Activated B cell treated with CpG ODN at 0.5 μM for 24 hours (primary cell): Measurements from ENCODE around the gene SIGLEC12. TPM values are rescaled to one million over a fixed set of nuclear protein-coding genes. Genes with fewer than 3 reads are reported as not detected.

ENCODE experiments used
- ATAC-seq: fragments of 200-7000 bp; cut with Tn5 transposase; one replicate; pipeline ENCODE4 v1.10.0; 2021; ENCODE audit warnings: low read depth, mild to moderate bottlenecking, moderate library complexity
- CTCF ChIA-PET: fragments of 350-600 bp; sonication (Branson Sonifier 250); formaldehyde crosslinking; loops from one replicate; lab custom pipeline; 2021; ENCODE audit warnings: antibody characterized with exemption; lab: Charles Lee
- POLR2A ChIA-PET: fragments of 350-600 bp; sonication (Branson Sonifier 250); formaldehyde crosslinking; loops from one replicate; lab custom pipeline; 2021; ENCODE audit warnings: antibody characterized with exemption; lab: Charles Lee
- DNase-seq: peaks from one replicate; pipeline ENCODE4 v3.0.0; 2022
- H3K27ac Mint-ChIP-seq: one replicate; pipeline ENCODE4 v1.8.0; 2020; ENCODE audit warnings: mixed read lengths
- H3K27me3 Mint-ChIP-seq: one replicate; pipeline ENCODE4 v1.8.0; 2021; ENCODE audit warnings: mixed read lengths
- H3K36me3 Mint-ChIP-seq: one replicate; pipeline ENCODE4 v1.8.0; 2021; ENCODE audit warnings: low read depth, mixed read lengths
- H3K4me1 Mint-ChIP-seq: one replicate; pipeline ENCODE4 v1.8.0; 2021; ENCODE audit warnings: mixed read lengths
- H3K4me3 Mint-ChIP-seq: one replicate; pipeline ENCODE4 v1.8.0; 2020; ENCODE audit warnings: mild to moderate bottlenecking, mixed read lengths
- H3K9me3 Mint-ChIP-seq: one replicate; pipeline ENCODE4 v1.8.0; 2020; ENCODE audit warnings: mixed read lengths
- intact Hi-C: fragments of 100-400 bp; cut with micrococcal nuclease; formaldehyde crosslinking; loops from one replicate; pipeline ENCODE4 v1.15.1; 2024
- total RNA-seq: library from RNA; stranded (reverse); gene quantifications from 2 replicates; pipeline ENCODE4 v1.2.3, GENCODE V29; 2022
- TF ChIP-seq, protein P1 (sequence below): fragments of 200-600 bp; IDR thresholded peaks from one replicate; pipeline ENCODE4 v1.8.0; 2022; ENCODE audit warnings: antibody characterized with exemption, mild to moderate bottlenecking

The SIGLEC12 gene
- not detected in 2 replicates for total RNA-seq

DNA sequence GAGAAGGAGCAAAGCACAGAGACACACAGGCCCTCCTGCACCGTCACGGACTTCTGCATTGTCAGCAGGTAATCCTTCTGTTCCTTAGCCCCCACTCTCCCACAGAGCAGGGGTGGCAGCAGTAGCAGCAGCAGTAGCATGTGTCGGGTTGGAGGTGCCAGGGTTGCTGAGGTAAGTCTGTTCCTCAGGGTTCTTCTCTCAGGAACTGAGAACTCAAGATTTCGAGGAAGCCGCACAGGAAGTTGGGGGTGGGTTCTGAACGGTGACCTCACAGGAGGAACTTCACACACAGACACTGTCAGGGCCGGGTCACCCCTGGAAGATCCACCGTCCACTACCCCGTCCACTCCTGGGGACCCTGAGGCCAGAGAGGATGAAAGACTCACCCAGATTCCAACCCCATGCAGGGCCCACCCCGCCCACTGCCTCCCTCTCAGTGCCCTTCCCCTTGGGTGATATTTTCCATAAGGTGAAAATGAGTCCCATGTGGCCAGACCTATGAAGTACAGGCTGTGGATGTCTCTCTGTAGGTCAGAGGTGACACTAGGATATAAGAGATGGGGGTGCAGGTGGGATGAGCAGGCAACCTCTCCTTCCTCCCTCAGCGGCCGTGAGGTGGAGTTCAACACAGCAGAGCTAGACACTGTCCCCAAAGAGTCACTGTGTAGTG lies at the start of gene SIGLEC12:
Gene SIGLEC12 (minus strand): TSS at position 207 of the 670 bp plus-strand sequence. CDS start 67 bp downstream, at position 140.
- TF ChIP-seq, protein P1, sequence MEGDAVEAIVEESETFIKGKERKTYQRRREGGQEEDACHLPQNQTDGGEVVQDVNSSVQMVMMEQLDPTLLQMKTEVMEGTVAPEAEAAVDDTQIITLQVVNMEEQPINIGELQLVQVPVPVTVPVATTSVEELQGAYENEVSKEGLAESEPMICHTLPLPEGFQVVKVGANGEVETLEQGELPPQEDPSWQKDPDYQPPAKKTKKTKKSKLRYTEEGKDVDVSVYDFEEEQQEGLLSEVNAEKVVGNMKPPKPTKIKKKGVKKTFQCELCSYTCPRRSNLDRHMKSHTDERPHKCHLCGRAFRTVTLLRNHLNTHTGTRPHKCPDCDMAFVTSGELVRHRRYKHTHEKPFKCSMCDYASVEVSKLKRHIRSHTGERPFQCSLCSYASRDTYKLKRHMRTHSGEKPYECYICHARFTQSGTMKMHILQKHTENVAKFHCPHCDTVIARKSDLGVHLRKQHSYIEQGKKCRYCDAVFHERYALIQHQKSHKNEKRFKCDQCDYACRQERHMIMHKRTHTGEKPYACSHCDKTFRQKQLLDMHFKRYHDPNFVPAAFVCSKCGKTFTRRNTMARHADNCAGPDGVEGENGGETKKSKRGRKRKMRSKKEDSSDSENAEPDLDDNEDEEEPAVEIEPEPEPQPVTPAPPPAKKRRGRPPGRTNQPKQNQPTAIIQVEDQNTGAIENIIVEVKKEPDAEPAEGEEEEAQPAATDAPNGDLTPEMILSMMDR = no peak
- ChIA-PET CTCF (no interaction called here), POLR2A (no interaction called here)
- no peak for DNase-seq
- no peaks in the 10 kb centered on the region for H3K27me3 Mint-ChIP-seq
- H3K4me3 Mint-ChIP-seq = peak within 1 kb of the TSS; percentile 39
- peak; percentile 14 for ATAC-seq
- intact Hi-C loops = no loop called here
- peaks cover 11% of the 10 kb centered on the region for H3K4me1 Mint-ChIP-seq
- H3K27ac Mint-ChIP-seq = no peak within 1 kb of the TSS
- no peaks in the 10 kb centered on the region for H3K36me3 Mint-ChIP-seq
- H3K9me3 Mint-ChIP-seq = no peaks in the 10 kb centered on the region

GRCh38 chr19:51550848-51551672 lies 49.5 kb upstream of the SIGLEC12 start:
- peaks cover 17% of the 10 kb centered on the region for H3K36me3 Mint-ChIP-seq
- ATAC-seq (peak; percentile 51), DNase-seq (no peak)
- no peaks in the 10 kb centered on the region for H3K27me3 Mint-ChIP-seq
- H3K4me3 Mint-ChIP-seq = peak overlapping the region; percentile 89
- TF ChIP-seq, protein P1 = no peak
- no peaks in the 10 kb centered on the region for H3K9me3 Mint-ChIP-seq
- H3K4me1 Mint-ChIP-seq = peaks cover 92% of the 10 kb centered on the region
- H3K27ac Mint-ChIP-seq = peak overlapping the region; percentile 96
- POLR2A ChIA-PET = interaction anchor here (0.7 to 1.3 kb wide), 9 partner anchors 19 to 718 kb away, joined by 3 to 11 read pairs (median 3); partner anchors contain the start of genes SIGLEC6, ZNF175 and ZNF766
- intact Hi-C loops = loop anchor here (1.0 to 5.0 kb wide), 3 partner anchors 20 to 34 kb away; partner anchors contain the start of genes SIGLEC6 and ZNF175
- CTCF ChIA-PET = interaction anchor here (0.9 to 2.3 kb wide), 10 partner anchors 11 to 134 kb away, joined by 3 to 9 read pairs (median 3); partner anchors contain the start of gene SIGLEC10

GRCh38 chr19:51549533-51550324 lies 48.1 kb upstream of the SIGLEC12 start:
- H3K9me3 Mint-ChIP-seq = no peaks in the 10 kb centered on the region
- ChIA-PET POLR2A (interaction anchor here (0.6 to 2.0 kb wide), 6 partner anchors 16 to 1698 kb away, joined by 5 to 8 read pairs (median 6); partner anchors contain the start of genes SIGLEC10 and SIGLEC6), CTCF (interaction anchor here (0.9 to 2.9 kb wide), 5 partner anchors 23 to 107 kb away, joined by 3 to 8 read pairs (median 4); no protein-coding TSS in a partner anchor)
- intact Hi-C loops = loop anchor here (2.0 to 5.0 kb wide), 2 partner anchors 21 to 32 kb away; partner anchors contain the start of gene ZNF175
- ATAC-seq (peak; percentile 32), DNase-seq (no peak)
- H3K4me1 Mint-ChIP-seq = peaks cover 97% of the 10 kb centered on the region
- H3K36me3 Mint-ChIP-seq = peaks cover 7% of the 10 kb centered on the region
- H3K4me3 Mint-ChIP-seq = peak overlapping the region; percentile 89
- H3K27me3 Mint-ChIP-seq = no peaks in the 10 kb centered on the region
- TF ChIP-seq, protein P1 = no peak
- H3K27ac Mint-ChIP-seq = peak overlapping the region; percentile 96

DNA sequence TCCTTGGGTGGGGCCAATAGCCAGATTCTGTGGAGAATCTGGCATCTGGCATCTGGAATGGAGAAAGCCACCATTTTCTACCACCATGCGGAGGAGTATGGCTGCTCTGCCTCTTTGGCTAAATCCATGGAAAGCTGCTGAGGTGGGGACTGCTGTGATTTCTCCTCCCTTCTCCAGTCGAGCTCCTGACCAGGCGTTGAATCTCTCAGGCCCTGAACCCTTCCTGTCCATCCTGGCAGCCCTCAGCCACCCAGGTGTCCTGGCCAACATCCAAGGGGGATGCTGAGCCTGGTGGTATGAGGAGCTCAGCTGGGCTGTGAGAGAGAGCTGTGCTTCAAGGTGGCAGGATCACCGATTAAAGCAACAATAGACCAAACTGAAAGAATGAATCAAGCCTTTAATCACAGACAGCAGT lies 47.3 kb upstream of the SIGLEC12 start:
- Mint-ChIP-seq H3K27me3 (no peaks in the 10 kb centered on the region), H3K27ac (peak overlapping the region; percentile 96), H3K9me3 (no peaks in the 10 kb centered on the region), H3K4me3 (peak overlapping the region; percentile 89), H3K4me1 (peaks cover 97% of the 10 kb centered on the region), H3K36me3 (no peaks in the 10 kb centered on the region)
- ChIA-PET CTCF (interaction anchor here (1.2 to 2.9 kb wide), 4 partner anchors 34 to 108 kb away, joined by 3 to 19 read pairs (median 8); no protein-coding TSS in a partner anchor), POLR2A (interaction anchor here (1.7 to 2.0 kb wide), 2 partner anchors 17 to 131 kb away, joined by 5 to 6 read pairs; partner anchors contain the start of genes SIGLEC10 and SIGLEC6)
- ATAC-seq (no peak), DNase-seq (no peak)
- intact Hi-C loops = no loop called here
- TF ChIP-seq, protein P1 = no peak
